HCT116 (cell line): ENCODE data around the gene ZNF324B. TPM values are rescaled to one million over a fixed set of nuclear protein-coding genes. Genes with fewer than 3 reads are reported as not detected.

ENCODE experiments used
- ATAC-seq: fragments of 200-7000 bp; cut with Tn5 transposase; 2 replicates; pipeline ENCODE4 v1.9.1; 2020; ENCODE audit warnings: mild to moderate bottlenecking, moderate library complexity
- BruUV-seq: library from RNA; stranded (reverse); fragments of 400-500 nt; replicated peaks from 2 replicates; lab custom pipeline; 2021; lab: Mats Ljungman, UMichigan
- CTCF ChIA-PET: fragments of 300-600 bp; sonication (Branson Sonifier 250); formaldehyde crosslinking; loops from one replicate; lab custom pipeline; 2021; ENCODE audit warnings: antibody characterized with exemption; lab: Charles Lee
- POLR2A ChIA-PET: fragments of 300-600, 350-600 bp; sonication (Branson Sonifier 250); formaldehyde crosslinking; loops from one replicate; lab custom pipeline; 2021; ENCODE audit warnings: antibody characterized with exemption; lab: Charles Lee
- RAD21 ChIA-PET, 2 experiments: fragments of 300-600 bp; sonication (Branson Sonifier 250); formaldehyde crosslinking; loops; one replicate each; lab custom pipeline; 2023; ENCODE audit warnings: low total read pairs in 2 of 2; ENCODE audit not compliant: uncharacterized antibody in 2 of 2, unreplicated experiment in 2 of 2, low non-redundant PET in 1 of 2; lab: Charles Lee
- DNase-seq: peaks from one replicate; pipeline ENCODE4 v3.0.0-alpha.2; 2010; ENCODE audit warnings: low read depth, low spot score
- H2AFZ ChIP-seq: fragments of 200-600 bp; shearing (Covaris generic), sonication (generic); 2 replicates; pipeline ENCODE4 v1.6.1; 2017; ENCODE audit warnings: low read depth, mixed run types, mixed read lengths, antibody characterized with exemption, low read length; ENCODE audit not compliant: poor library complexity, severe bottlenecking
- H3K27ac ChIP-seq: 2 replicates; pipeline ENCODE4 v1.5.1; 2012; ENCODE audit warnings: low read depth, low read length
- H3K27me3 ChIP-seq: fragments of 200-600 bp; sonication (generic); 2 replicates; pipeline ENCODE4 v1.6.1; 2016; ENCODE audit warnings: mixed run types, low read length, mixed read lengths; ENCODE audit not compliant: insufficient read depth
- H3K36me3 ChIP-seq, 2 experiments: fragments of 200-500 bp in 1 of 2; fragments of 200-600 bp in 1 of 2; sonication (Bioruptor generic) in 1 of 2; sonication (generic) in 1 of 2; 2 replicates each; pipeline versions ENCODE4 v1.5.1 to v1.6.1; 2014 to 2016; ENCODE audit warnings: low read length in 2 of 2, inconsistent platforms in 1 of 2, mixed read lengths in 1 of 2, mixed run types in 1 of 2; ENCODE audit not compliant: insufficient read depth in 2 of 2, control insufficient read depth in 1 of 2
- H3K4me1 ChIP-seq, 2 experiments: fragments of 200-600 bp in 1 of 2; sonication (generic) in 1 of 2; 2 replicates each; pipeline versions ENCODE4 v1.5.1 to v1.6.1; 2012 to 2017; ENCODE audit warnings: low read length in 2 of 2, inconsistent platforms in 1 of 2, mild to moderate bottlenecking in 1 of 2, mixed read lengths in 1 of 2, mixed run types in 1 of 2, moderate library complexity in 1 of 2; ENCODE audit not compliant: insufficient read depth in 2 of 2, control insufficient read depth in 1 of 2
- H3K4me2 ChIP-seq: fragments of 200-600 bp; sonication (generic); 2 replicates; pipeline ENCODE4 v1.6.1; 2017; ENCODE audit warnings: mixed run types, low read length, mixed read lengths
- H3K4me3 ChIP-seq, 2 experiments: fragments of 200-600 bp in 1 of 2; sonication (generic) in 1 of 2; replicated peaks in 1 of 2; 2 replicates each; pipeline ENCODE4 v1.5.1; 2011 to 2016; ENCODE audit warnings: low read length in 2 of 2, control low read depth in 1 of 2, low read depth in 1 of 2, mild to moderate bottlenecking in 1 of 2, mixed read lengths in 1 of 2, mixed run types in 1 of 2
- H3K79me2 ChIP-seq: fragments of 200-600 bp; sonication (generic); 2 replicates; pipeline ENCODE4 v1.6.1; 2017; ENCODE audit warnings: mild to moderate bottlenecking, mixed run types, low read length, moderate library complexity, mixed read lengths; ENCODE audit not compliant: insufficient read depth
- H3K9ac ChIP-seq: fragments of 200-600 bp; sonication (generic); 2 replicates; pipeline ENCODE4 v1.6.1; 2016; ENCODE audit warnings: low read length, mixed read lengths
- H3K9me2 ChIP-seq: fragments of 200-600 bp; sonication (generic), shearing (Covaris generic); 2 replicates; pipeline ENCODE4 v1.6.1; 2017; ENCODE audit warnings: mixed run types, mild to moderate bottlenecking, moderate library complexity; ENCODE audit not compliant: insufficient read depth
- H3K9me3 ChIP-seq, 2 experiments: fragments of 200-500 bp in 1 of 2; fragments of 200-600 bp in 1 of 2; sonication (Bioruptor generic) in 1 of 2; sonication (generic) in 1 of 2; 2 replicates each; pipeline ENCODE4 v1.6.1; 2014 to 2017; ENCODE audit warnings: low read length in 2 of 2, mixed read lengths in 2 of 2, inconsistent platforms in 1 of 2, low read depth in 1 of 2, mild to moderate bottlenecking in 1 of 2, mixed run types in 1 of 2, moderate library complexity in 1 of 2; ENCODE audit not compliant: control insufficient read depth in 1 of 2, insufficient read depth in 1 of 2
- H4K20me1 ChIP-seq: fragments of 200-600 bp; sonication (generic), shearing (Covaris generic); 2 replicates; pipeline ENCODE4 v1.6.1; 2017; ENCODE audit warnings: mixed run types, mild to moderate bottlenecking, moderate library complexity; ENCODE audit not compliant: insufficient read depth
- CBX3 ChIP-seq: IDR thresholded peaks from 2 replicates; pipeline ENCODE4 v1.6.1; 2012; ENCODE audit warnings: low read depth
- EZH2 ChIP-seq: fragments of 200-600 bp; sonication (generic); IDR thresholded peaks from 2 replicates; pipeline ENCODE4 v1.6.1; 2017; ENCODE audit warnings: antibody characterized with exemption, mixed run types
- FOSL1 ChIP-seq: IDR thresholded peaks from 2 replicates; pipeline ENCODE4 v1.6.1; 2012; ENCODE audit warnings: low read depth
- POLR2A ChIP-seq: IDR thresholded peaks from 2 replicates; pipeline ENCODE4 v1.7.0; 2011; ENCODE audit warnings: borderline replicate concordance; ENCODE audit not compliant: insufficient read depth, insufficient read length; ENCODE audit errors: extremely low read depth
- RAD21 ChIP-seq: IDR thresholded peaks from 2 replicates; pipeline ENCODE4 v1.6.1; 2012; ENCODE audit warnings: low read depth, mild to moderate bottlenecking
- SRF ChIP-seq: IDR thresholded peaks from 2 replicates; pipeline ENCODE4 v1.6.1; 2012; ENCODE audit warnings: low read depth
- intact Hi-C: fragments of 100-400 bp; cut with micrococcal nuclease; formaldehyde crosslinking; loops from 2 replicates; pipeline ENCODE4 v1.10.0; 2022
- total RNA-seq: library from RNA; stranded (reverse); gene quantifications from one replicate; pipeline ENCODE4 v1.2.1, GENCODE V29; 2021; ENCODE audit not compliant: unreplicated experiment
- TF ChIP-seq, protein P1 (sequence below), 3 experiments: fragments of 200-600 bp in 1 of 3; sonication (generic) in 1 of 3; IDR thresholded peaks in 2 of 3; conservative IDR thresholded peaks in 1 of 3; 2 replicates each; pipeline ENCODE4 v1.5.1; 2012 to 2017; ENCODE audit warnings: low read depth in 2 of 3, low read length in 2 of 3, antibody characterized with exemption in 1 of 3, borderline replicate concordance in 1 of 3, control low read depth in 1 of 3, mild to moderate bottlenecking in 1 of 3, mixed read lengths in 1 of 3, mixed run types in 1 of 3, moderate library complexity in 1 of 3; ENCODE audit not compliant: insufficient read depth in 1 of 3

The ZNF324B gene
- total RNA-seq, 1 experiment from 2014 or later, result 9.4 TPM

DNA sequence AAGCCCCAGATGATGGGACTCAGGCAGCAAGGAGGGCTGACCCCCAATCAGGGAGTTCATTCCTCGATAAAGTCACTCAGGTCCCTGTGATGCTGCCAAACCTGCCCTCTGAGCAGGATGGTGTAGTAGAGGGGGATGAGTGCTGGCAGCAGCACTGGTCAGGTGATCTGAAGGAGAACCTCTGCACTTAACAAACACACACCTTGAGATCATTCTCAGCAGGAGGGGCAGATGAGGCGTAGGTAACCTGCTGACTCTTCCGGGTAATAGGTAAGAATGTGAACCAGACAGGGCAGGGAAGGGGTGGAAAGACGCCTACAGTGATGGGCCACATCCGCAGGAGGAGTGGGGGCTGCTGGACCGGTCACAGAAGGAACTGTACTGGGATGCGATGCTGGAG lies 27.9 kb downstream of the ZNF324B start (continued):
- TF ChIP-seq, protein P1, sequence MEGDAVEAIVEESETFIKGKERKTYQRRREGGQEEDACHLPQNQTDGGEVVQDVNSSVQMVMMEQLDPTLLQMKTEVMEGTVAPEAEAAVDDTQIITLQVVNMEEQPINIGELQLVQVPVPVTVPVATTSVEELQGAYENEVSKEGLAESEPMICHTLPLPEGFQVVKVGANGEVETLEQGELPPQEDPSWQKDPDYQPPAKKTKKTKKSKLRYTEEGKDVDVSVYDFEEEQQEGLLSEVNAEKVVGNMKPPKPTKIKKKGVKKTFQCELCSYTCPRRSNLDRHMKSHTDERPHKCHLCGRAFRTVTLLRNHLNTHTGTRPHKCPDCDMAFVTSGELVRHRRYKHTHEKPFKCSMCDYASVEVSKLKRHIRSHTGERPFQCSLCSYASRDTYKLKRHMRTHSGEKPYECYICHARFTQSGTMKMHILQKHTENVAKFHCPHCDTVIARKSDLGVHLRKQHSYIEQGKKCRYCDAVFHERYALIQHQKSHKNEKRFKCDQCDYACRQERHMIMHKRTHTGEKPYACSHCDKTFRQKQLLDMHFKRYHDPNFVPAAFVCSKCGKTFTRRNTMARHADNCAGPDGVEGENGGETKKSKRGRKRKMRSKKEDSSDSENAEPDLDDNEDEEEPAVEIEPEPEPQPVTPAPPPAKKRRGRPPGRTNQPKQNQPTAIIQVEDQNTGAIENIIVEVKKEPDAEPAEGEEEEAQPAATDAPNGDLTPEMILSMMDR (IDR thresholded peaks at IDR 0.05 in 2 of 3, conservative IDR thresholded peaks at IDR 0.05 in 1 of 3; ENCODE audit: borderline replicate concordance in 1 of 3, insufficient read depth in 1 of 3, low read depth in 2 of 3, low read length in 2 of 3), result no peak
- no peak for TF ChIP-seq POLR2A
- TF ChIP-seq EZH2, result no peak
- no peak for TF ChIP-seq SRF

DNA sequence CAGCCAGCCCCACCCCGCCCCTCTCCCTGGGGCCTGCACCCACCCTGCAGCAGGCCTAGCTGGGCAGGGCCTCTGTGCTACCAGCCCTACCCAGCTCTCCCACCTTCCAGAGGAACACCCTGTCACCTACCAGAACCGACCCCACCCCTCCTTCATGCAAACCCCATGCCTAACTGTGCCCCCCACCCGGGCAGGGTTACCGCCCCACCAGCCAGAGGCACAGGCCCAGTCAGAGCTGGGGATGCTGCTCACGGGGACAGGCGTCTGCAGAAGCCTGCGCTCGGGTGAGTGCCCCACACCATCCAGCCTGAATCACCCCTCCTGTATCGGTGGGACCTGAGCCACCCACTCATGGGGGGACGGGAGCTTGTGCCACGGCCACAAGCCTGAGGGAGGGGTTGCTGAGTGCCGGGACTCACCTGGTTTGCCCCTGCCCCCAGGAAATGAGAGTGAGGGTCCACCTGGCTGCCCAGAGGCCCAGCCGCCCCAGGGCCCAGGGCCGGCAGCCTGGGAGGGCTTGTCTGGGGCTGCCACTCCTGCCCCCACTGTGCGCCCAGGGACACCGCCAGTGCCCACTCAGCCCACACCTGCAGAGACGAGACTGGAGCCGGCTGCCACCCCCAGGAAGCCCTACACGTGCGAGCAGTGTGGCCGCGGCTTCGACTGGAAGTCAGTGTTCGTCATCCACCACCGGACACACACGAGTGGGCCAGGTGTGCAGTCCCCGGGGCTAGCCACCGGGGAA lies 28.5 kb downstream of the ZNF324B start:
- no peak overlapping the region for H3K4me3 ChIP-seq
- POLR2A ChIA-PET, result no interaction called here
- no peaks in the 10 kb centered on the region for H3K9me2 ChIP-seq
- RAD21 ChIA-PET, result no interaction called here
- H3K4me1 ChIP-seq, result peaks cover 9 to 21% of the 10 kb centered on the region in 2 experiments
- CTCF ChIA-PET, result no interaction called here
- no peaks in the 10 kb centered on the region for H4K20me1 ChIP-seq
- no peak overlapping the region for H3K27ac ChIP-seq
- no TSS peak for BruUV-seq
- DNase-seq (no peak), ATAC-seq (no peak)
- no peak overlapping the region for H3K4me2 ChIP-seq
- H3K27me3 ChIP-seq, result no peaks in the 10 kb centered on the region
- H3K79me2 ChIP-seq, result no peaks in the 10 kb centered on the region
- H3K9ac ChIP-seq, result no peak overlapping the region
- H2AFZ ChIP-seq, result no peak overlapping the region
- intact Hi-C loops, result no loop called here
- H3K9me3 ChIP-seq, result no peaks in the 10 kb centered on the region
- H3K36me3 ChIP-seq, result no peaks in the 10 kb centered on the region
- TF ChIP-seq FOSL1 (no peak), RAD21 (no peak), CBX3 (no peak)
- TF ChIP-seq, all 23 proteins: peak for 0
